Thoracic aorta (tissue), 2 donors: Measurements from ENCODE around the gene EXOC1. TPM values are rescaled to one million over a fixed set of nuclear protein-coding genes. Genes with fewer than 3 reads are reported as not detected.

Experiments
- ATAC-seq: fragments of 150-250 bp; one replicate; pipeline ENCODE4 v1.8.0; 2017; ENCODE audit warnings: low read depth; ENCODE audit not compliant: insufficient number of reproducible peaks, low FRiP score
- DNase-seq: peaks from one replicate; pipeline ENCODE4 v3.0.0-alpha.2; 2020; ENCODE audit warnings: low spot score
- H3K27ac ChIP-seq, 2 donors: fragments of 200-600 bp; sonication (generic); 1 replicate in 1 of 2; 2 replicates in 1 of 2; pipeline ENCODE4 v1.5.1; 2016; ENCODE audit warnings: mild to moderate bottlenecking in 2 of 2, moderate library complexity in 2 of 2
- H3K27me3 ChIP-seq: fragments of 200-600 bp; sonication (generic); replicated peaks from 2 replicates; pipeline ENCODE4 v1.6.0; 2016; ENCODE audit warnings: mild to moderate bottlenecking; ENCODE audit not compliant: insufficient read depth
- H3K36me3 ChIP-seq: fragments of 200-600 bp; sonication (generic); one replicate; pipeline ENCODE4 v1.5.1; 2016
- H3K4me1 ChIP-seq, 2 donors: fragments of 200-600 bp; sonication (generic); 1 replicate in 1 of 2; 2 replicates in 1 of 2; pipeline versions ENCODE4 v1.5.1 to v1.6.0; 2016; ENCODE audit warnings: low read depth in 2 of 2, mild to moderate bottlenecking in 1 of 2; ENCODE audit not compliant: control insufficient read depth in 1 of 2
- H3K4me3 ChIP-seq: fragments of 200-600 bp; sonication (generic); 2 replicates; pipeline ENCODE4 v1.5.1; 2016; ENCODE audit warnings: mild to moderate bottlenecking
- H3K9me3 ChIP-seq: fragments of 200-600 bp; sonication (generic); 2 replicates; pipeline ENCODE4 v1.5.1; 2016
- CTCF ChIP-seq: fragments of 200-600 bp; sonication (generic); IDR thresholded peaks from one replicate; pipeline ENCODE4 v1.5.1; 2019; ENCODE audit warnings: antibody characterized with exemption
- total RNA-seq, 2 donors: library from RNA; depleted of rRNA; stranded (reverse); fragments of >200 nt; gene quantifications; one replicate each; pipeline versions ENCODE4 v1.1.0 to v1.2.3, GENCODE V29; 2016

Gene EXOC1
- total RNA-seq, 2 donors from 2014 or later: 33.5 to 60.5 TPM

- ATAC-seq (no peak), DNase-seq (no peak)
- no peaks in the 10 kb centered on the region for H3K9me3 ChIP-seq
- H3K4me3 ChIP-seq: no peak overlapping the region
- no peaks in the 10 kb centered on the region for H3K27me3 ChIP-seq
- no peaks in the 10 kb centered on the region for H3K36me3 ChIP-seq
- H3K4me1 ChIP-seq: no peaks in the 10 kb centered on the region
- H3K27ac ChIP-seq: no peak overlapping the region
- TF ChIP-seq CTCF: no peak
These were observed 25.9 kb upstream of the EXOC1 start for GRCh38 chr4:55827582-55827981.

- Histone ChIP-seq H3K27ac (no peak overlapping the region), H3K4me3 (no peak overlapping the region), H3K4me1 (no peaks in the 10 kb centered on the region), H3K36me3 (no peaks in the 10 kb centered on the region), H3K27me3 (no peaks in the 10 kb centered on the region), H3K9me3 (no peaks in the 10 kb centered on the region)
- ATAC-seq (no peak), DNase-seq (no peak)
- no peak for TF ChIP-seq CTCF
These were observed 23.4 kb upstream of the EXOC1 start for GRCh38 chr4:55830048-55830447.

GRCh38 chr4:55830716-55831115, 22.7 kb upstream of the EXOC1 start:
- Histone ChIP-seq H3K36me3 (no peaks in the 10 kb centered on the region), H3K27me3 (no peaks in the 10 kb centered on the region), H3K4me1 (no peaks in the 10 kb centered on the region), H3K9me3 (no peaks in the 10 kb centered on the region), H3K27ac (no peak overlapping the region), H3K4me3 (no peak overlapping the region)
- DNase-seq (no peak), ATAC-seq (no peak)
- TF ChIP-seq CTCF: no peak

- no peak overlapping the region for H3K4me3 ChIP-seq
- no peaks in the 10 kb centered on the region for H3K36me3 ChIP-seq
- no peaks in the 10 kb centered on the region for H3K27me3 ChIP-seq
- no peak for DNase-seq
- TF ChIP-seq CTCF: no peak
- H3K27ac ChIP-seq: no peak overlapping the region
- H3K4me1 ChIP-seq: no peaks in the 10 kb centered on the region
- H3K9me3 ChIP-seq: peaks cover 6% of the 10 kb centered on the region
- no peak for ATAC-seq
These were observed 19.2 kb upstream of the EXOC1 start for GRCh38 chr4:55834086-55834795.

- Histone ChIP-seq H3K27me3 (no peaks in the 10 kb centered on the region), H3K9me3 (peaks cover 6% of the 10 kb centered on the region), H3K27ac (no peak overlapping the region), H3K4me3 (no peak overlapping the region), H3K4me1 (no peaks in the 10 kb centered on the region), H3K36me3 (no peaks in the 10 kb centered on the region)
- ATAC-seq (no peak), DNase-seq (no peak)
- no peak for TF ChIP-seq CTCF
These were observed 15.5 kb upstream of the EXOC1 start for GRCh38 chr4:55837903-55838302.
